ENCODE measurements around the gene ABO. TPM values are rescaled to one million over a fixed set of nuclear protein-coding genes. Genes with fewer than 3 reads are reported as not detected.

ABO gene
- total and polyA plus RNA-seq, 2 donors (not counting 3 experiments of a cell fraction or from before 2014, with no cell fraction given), result not detected

DNA sequence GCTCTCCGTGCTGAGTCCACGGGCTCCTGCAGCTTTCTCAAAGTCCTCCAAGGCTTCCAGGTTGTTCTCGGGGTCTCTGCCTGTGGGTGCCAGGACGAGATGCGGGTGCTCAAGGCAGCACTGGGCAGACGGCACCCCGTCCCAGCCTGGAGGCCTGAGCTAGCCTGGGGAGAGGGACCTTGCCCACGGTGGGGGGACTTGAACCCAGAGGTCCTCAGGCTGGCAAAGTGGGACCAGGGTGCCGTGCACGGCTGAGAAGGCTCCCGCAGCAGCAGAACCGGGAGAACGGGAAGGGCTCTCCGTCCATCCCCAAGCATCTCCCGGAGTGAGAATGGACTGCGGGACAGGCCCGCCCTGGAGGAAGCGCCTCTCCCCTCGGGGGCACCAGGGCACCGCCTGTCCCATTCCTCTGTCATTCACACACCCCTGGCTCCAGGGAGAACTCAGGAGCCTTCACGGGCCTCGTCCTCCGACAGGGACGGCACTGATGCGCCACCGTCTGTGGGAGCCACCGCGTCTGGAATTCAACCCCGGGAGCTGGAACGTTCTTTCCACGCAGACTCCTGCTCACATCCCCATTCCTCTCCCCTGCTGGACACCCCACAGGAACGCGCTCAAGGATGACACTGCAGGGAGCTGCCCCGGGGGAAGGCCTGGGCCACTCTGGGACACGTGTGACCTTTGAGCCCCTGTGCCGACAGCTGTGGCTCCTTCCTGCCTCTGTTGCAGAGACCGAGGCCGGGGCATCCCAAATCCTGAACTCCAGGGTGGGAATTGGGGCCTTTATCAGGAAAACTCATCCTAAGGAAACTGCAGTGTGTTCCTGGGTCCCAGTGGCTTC lies 49.6 kb downstream of the ABO start:
- dilution Hi-C loops (cut with MboI; ENCODE audit: extremely low pct_ligation_motif_present, low sequenced_read_pairs) (no loop called here), intact Hi-C loops (cut with micrococcal nuclease) (no loop called here)
- Histone ChIP-seq H3K4me2 (ENCODE audit: insufficient read depth, low read length) (no peak overlapping the region), H3K27ac (ENCODE audit: insufficient read depth, low read depth, low read length) (no peak overlapping the region), H3K9ac (replicated peaks; ENCODE audit: extremely low read depth, insufficient read depth, low read length) (no peak overlapping the region), H3K4me1 (ENCODE audit: control insufficient read depth, extremely low read depth, insufficient read depth, low read length) (no peaks in the 10 kb centered on the region), H3K4me3 (replicated peaks in 1 of 3; ENCODE audit: insufficient read depth in 1 of 3, low read depth in 1 of 3, low read length in 3 of 3) (no peak overlapping the region), H4K20me1 (replicated peaks; ENCODE audit: control insufficient read depth, extremely low read depth, insufficient read depth, low read length) (no peaks in the 10 kb centered on the region), H3K9me1 (replicated peaks; ENCODE audit: control insufficient read depth, extremely low read depth, insufficient read depth, low read length) (no peaks in the 10 kb centered on the region), H3K9me3 (replicated peaks; ENCODE audit: control insufficient read depth, insufficient read depth, low read length) (no peaks in the 10 kb centered on the region), H2AFZ (ENCODE audit: low read depth, low read length) (no peak overlapping the region), H3K79me2 (ENCODE audit: control insufficient read depth, insufficient read depth, low read length) (no peaks in the 10 kb centered on the region), H3K27me3 (ENCODE audit: control insufficient read depth in 2 of 2, insufficient read depth in 2 of 2, low read length in 2 of 2) (peaks cover under 1 to 4% of the 10 kb centered on the region in 2 experiments), H3K36me3 (ENCODE audit: control insufficient read depth in 2 of 2, extremely low read depth in 1 of 2, insufficient read depth in 2 of 2, low read length in 2 of 2) (no peaks in the 10 kb centered on the region)
- FAIRE-seq (no peak), DNase-seq (ENCODE audit: low read depth, low spot score) (no peak)
- TF ChIP-seq GATA2 (IDR thresholded peaks at IDR 0.05; ENCODE audit: insufficient read depth, insufficient read length, low read depth, low read length) (no peak), EZH2 (IDR thresholded peaks at IDR 0.05; ENCODE audit: borderline replicate concordance, low read depth, low read length, severe bottlenecking) (no peak), POLR2AphosphoS5 (IDR thresholded peaks at IDR 0.05; ENCODE audit: insufficient read depth, low read depth, low read length) (no peak), POLR2A (IDR thresholded peaks at IDR 0.05; ENCODE audit: low read depth, low read length) (no peak), MYC (IDR thresholded peaks at IDR 0.05; ENCODE audit: low read depth, low read length) (no peak), CTCF (IDR thresholded peaks at IDR 0.05; ENCODE audit: extremely low read depth in 1 of 2, insufficient read depth in 1 of 2, low read depth in 1 of 2, low read length in 2 of 2) (no peak), FOS (IDR thresholded peaks at IDR 0.05; ENCODE audit: borderline replicate concordance, insufficient read depth, low read length) (no peak), JUN (IDR thresholded peaks at IDR 0.05; ENCODE audit: borderline replicate concordance, insufficient read depth, insufficient read length, low read depth) (no peak)
- TF ChIP-seq, protein P1, sequence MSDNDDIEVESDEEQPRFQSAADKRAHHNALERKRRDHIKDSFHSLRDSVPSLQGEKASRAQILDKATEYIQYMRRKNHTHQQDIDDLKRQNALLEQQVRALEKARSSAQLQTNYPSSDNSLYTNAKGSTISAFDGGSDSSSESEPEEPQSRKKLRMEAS (IDR thresholded peaks at IDR 0.05; ENCODE audit: insufficient read depth, insufficient read length), result no peak
- ChIA-PET POLR2A (no interaction called here), CTCF (no interaction called here)
- no TSS peak for BruUV-seq (replicated peaks)

All from endothelial cell of umbilical vein (primary cell).